22Rv1 (cell line): ENCODE data around the gene MGA.

Source experiments
- CTCF ChIP-seq: fragments of 450-650 bp; IDR thresholded peaks from 2 replicates; pipeline ENCODE4 v1.5.1; 2017; ENCODE audit warnings: mild to moderate bottlenecking
- ZFX ChIP-seq: fragments of 450-650 bp; IDR thresholded peaks from 2 replicates; pipeline ENCODE4 v1.6.1; 2017; ENCODE audit warnings: antibody characterized with exemption, borderline replicate concordance

GRCh38 chr15:41622901-41623300 lies 37.3 kb upstream of the MGA start:
- no peak for TF ChIP-seq CTCF
- TF ChIP-seq ZFX, result no peak
